ENCODE results near the gene MTCL3.

MTCL3 gene

DNA sequence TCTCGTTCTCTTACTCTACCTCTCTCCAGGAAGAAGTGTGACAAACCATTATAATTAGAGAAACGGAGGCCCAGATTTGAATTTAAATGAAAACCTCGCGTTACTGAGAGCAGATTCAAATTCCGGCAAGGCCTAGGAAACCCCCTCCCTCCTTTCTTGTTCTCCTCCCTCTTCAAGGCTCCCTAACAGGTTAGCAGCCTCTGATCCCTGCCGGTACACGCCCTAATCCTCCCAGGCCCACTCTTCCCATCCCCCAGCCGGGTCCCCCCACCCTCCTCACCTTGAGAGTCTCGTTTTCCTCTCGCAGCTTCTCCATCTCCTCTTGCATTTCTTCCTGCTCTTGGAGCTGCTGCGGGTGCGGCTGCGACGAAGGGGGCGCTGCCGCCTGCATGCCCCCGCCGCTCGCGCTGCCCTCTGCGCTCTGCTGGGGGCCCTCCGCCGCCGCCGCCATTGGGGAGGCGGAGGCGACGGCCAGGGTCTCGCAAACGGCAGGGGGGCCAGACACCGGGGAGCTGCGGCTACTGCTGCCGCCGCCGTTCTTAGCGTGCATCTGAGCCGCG, 3.8 kb downstream of the MTCL3 start:
- DNase-seq (ENCODE audit: low spot score), result no peak

GRCh38 chr6:127514773-127515227, 4.3 kb downstream of the MTCL3 start:
- DNase-seq (ENCODE audit: low spot score), result peak; percentile 30

- no peak for DNase-seq (ENCODE audit: low spot score)
Measured at GRCh38 chr6:127514179-127514772, 4.9 kb downstream of the MTCL3 start.

DNA sequence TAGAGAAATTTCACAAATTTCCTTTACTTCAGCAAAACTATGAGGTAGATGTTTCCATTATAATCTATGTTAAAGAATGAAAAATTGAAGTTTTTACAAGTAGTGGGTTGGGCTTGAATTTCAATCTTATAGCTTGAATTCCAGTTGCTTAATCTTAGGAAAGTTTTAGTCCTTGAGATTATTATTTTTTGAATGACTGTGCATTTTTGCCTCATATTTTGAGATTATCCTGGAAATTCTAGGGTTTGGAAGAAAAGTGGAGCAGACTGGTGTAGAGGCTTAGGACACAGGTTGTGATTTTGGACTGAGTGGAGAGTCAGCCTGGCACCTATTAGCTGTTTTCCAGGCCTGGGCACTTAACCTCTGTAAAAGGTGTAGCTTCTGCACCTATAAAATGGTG, 5.7 kb downstream of the MTCL3 start:
- no peak for DNase-seq (ENCODE audit: low spot score)

DNA sequence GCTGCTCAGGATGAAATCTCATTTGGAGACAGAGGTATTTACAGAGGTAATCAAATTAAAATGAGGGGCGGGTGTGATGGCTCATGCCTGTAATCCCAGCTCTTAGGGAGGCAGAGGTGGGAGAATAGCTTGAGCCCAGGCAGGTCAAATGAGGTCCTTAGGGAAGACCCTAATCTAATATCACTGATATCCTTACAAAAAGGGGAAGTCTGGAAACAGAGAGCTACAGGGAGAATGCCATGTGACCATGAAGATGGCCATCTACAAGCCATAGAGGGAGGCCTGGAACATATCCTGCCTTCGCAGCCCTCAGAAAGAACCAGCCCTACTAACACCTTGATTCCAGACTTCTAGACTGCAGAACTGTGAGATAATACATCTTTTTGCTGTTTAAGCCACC, 8.3 kb downstream of the MTCL3 start:
- no peak for DNase-seq (ENCODE audit: low spot score)

DNA sequence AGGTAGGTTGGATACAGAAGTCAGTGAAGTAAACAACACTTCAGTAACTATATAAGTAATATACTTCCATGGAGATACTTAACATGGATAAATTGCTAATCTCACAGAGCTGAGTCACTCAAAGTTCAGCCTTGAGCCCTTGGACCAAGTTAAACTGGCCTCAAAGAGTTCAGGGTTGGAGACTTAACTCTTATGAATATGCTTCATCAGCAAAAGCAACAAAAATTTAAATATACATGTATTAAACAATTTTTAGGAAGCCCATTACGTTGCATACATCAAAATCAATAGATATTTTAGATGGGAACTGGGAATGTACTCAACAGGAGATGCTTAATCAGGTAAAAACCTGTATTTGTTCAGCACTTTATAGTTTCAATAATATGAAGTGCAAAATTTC, 12.2 kb downstream of the MTCL3 start:
- DNase-seq (ENCODE audit: low spot score), result no peak

GRCh38 chr6:127503022-127503421, 16.1 kb downstream of the MTCL3 start:
- DNase-seq (ENCODE audit: low spot score), result no peak

DNA sequence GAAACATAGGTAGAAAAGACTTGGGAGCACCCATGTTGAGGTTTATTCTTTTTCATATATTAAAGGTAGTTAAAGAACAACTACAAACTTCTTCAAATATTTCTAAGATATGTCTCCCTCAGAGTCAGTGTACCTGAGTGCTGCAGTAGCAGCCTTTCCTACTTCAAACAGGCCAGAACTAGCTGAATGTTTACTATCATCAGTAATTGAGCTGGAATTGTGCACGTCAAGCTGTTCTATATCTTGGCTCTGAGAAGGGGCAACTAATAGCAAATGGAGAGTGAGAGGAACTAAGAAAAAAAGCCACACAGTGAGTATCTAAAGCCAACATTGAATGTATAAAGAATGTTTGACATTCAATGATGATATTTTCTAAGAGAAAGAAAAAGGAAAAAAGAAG, 21.7 kb downstream of the MTCL3 start:
- DNase-seq (ENCODE audit: low spot score), result no peak

DNA sequence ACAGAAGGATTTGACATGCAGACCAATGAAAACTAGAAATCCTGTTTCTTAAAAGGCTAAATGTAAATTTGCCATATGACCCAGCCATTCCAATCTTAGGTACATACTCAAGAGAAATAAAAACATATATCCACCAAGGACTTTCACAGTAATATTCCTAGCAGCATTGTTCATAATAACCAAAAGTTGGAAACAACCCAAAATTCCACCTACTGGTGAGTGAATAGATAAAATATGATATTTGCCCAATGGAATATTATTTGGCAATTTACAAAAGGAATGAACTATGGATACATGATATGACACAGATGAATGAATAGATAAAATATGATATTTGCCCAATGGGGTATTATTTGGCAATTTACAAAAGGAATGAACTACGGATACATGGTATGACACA, 22.7 kb downstream of the MTCL3 start:
- DNase-seq (ENCODE audit: low spot score), result no peak

DNA sequence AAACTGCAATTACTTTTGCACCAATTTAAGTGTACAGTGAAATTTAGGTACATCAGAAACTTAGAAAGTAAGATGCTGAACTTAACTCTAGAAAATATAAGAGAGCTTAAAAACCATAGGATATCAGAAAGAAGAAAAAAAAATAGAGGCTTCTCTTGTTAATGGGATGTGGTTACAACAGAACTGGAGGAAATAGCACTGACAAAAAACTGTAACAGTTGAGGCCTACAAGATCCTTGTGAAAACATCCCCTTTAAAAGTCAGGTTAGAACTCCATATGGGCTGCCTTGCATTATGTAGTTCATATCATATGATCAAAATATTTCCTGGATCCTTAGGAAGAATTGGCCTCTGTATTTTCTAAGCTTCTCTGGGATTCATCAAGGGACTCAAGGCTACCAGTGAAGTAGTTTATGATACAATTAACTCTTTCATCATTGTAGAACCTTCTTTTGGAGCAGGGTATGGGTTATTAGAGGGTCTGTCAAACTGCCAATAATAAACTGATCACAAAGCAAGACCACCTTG, 24.8 kb downstream of the MTCL3 start:
- no peak for DNase-seq (ENCODE audit: low spot score)

DNA sequence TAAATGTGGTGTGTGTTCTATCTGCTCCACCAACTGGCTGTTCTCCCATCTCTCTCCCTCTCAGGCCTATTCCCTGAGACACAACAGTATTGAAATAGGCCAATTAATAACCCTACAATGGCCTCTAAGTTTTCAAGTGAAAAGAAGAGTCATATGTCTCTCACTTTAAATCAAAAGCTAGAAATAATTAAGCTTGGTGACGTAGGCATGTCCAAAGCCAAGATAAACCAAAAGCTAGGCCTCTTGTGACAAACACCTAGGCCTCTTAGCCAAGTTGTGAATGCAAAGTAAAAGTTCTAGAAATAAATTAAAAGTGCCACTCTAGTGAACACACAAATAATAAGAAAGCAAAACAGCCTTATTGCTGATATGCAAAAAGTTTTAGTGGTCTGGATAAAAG, 29.9 kb downstream of the MTCL3 start:
- no peak for DNase-seq (ENCODE audit: low spot score)

- no peak for DNase-seq (ENCODE audit: low spot score)
Measured at GRCh38 chr6:127486934-127487333, 32.2 kb downstream of the MTCL3 start.

- peak; percentile 32 for DNase-seq (ENCODE audit: low spot score)
Measured at GRCh38 chr6:127484212-127484863, 34.8 kb downstream of the MTCL3 start.

DNA sequence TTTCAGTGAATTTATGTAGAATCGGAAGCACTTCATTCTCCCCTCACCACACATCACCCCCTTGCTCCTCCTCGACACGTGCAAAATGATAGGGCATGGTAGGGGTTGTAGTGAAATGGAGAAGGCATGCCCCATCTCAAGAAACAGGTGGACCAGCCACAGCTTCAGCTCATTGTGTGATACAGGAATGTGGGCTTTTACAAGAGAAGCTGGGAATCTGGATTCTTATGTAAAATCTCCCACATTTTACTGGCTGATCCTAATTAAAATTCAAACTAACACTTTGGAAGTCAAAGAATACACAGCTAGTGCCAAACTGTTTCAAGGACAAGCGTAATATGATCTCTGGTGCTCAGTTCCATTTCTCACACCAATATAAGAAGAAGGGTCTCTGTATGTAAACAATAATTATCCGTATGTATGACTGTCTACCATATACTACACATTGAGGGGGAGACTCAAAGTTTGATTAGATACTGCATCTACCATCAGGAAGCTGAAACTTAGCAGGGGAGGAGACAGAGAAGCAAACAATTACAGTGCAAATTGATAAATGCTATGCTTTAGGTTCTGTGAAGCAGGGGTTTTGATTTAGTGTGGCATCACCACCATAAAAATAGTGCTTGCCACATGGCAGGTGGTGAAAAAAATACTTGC, 35.6 kb downstream of the MTCL3 start:
- DNase-seq (ENCODE audit: low spot score), result no peak

GRCh38 chr6:127482325-127482724, 36.8 kb downstream of the MTCL3 start:
- no peak for DNase-seq (ENCODE audit: low spot score)

DNA sequence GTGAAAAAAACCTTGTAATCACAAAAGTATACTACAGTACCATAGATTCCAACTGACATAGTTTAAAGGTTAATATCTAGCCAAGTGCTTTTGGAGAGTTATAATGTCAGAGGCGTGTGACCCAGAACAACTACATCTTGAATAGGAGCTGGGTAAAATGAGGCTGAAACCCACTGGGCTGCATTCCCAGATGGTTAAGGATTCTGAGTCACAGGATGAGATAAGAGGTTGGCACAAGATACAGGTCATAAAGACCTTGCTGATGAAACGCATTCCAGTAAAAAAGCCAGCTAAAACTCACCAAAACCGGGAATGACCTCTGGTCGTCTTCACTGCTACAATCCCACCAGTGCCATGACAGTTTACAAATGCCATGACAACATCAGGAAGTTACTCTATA, 37.5 kb downstream of the MTCL3 start:
- DNase-seq (ENCODE audit: low spot score), result no peak

DNA sequence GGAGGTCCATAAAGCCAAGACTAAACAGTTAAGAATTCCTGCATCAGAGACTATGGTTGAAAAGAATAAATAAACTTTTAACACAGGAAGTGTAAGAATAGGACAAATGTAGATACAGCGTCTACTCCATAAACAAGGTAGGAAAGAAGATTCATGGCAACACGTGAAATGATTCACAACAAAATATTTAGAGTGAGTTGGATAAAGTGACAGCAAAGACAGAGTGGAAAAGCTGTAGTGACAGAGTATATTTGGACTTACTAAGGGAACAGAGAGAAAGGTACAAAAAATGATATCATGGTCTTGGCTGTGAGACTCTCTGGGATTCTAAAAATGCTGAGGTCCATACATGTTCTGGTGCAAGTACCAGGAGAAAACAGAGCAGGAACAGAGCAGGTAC, 38.0 kb downstream of the MTCL3 start:
- no peak for DNase-seq (ENCODE audit: low spot score)

DNA sequence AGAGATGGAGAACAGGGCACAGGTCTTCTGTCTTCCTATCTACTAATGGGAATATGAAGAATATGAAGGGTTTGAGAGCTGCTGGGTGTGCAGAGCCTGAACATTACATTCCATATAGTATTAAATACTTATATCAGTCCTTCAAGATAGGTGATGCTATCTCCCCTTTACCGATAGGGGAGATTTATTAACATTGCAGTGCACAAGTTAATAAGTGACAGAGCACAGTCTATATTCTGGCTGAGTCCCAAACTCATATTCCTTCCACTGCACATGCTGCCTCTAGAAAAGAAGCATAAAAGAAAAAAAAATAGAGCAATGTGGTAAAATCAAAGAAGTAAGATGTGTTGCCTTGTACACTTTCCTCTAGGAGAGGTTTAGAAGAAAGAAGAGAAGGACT, 41.5 kb downstream of the MTCL3 start:
- no peak for DNase-seq (ENCODE audit: low spot score)

GRCh38 chr6:127475823-127476176, 43.3 kb downstream of the MTCL3 start:
- DNase-seq (ENCODE audit: low spot score), result no peak

DNA sequence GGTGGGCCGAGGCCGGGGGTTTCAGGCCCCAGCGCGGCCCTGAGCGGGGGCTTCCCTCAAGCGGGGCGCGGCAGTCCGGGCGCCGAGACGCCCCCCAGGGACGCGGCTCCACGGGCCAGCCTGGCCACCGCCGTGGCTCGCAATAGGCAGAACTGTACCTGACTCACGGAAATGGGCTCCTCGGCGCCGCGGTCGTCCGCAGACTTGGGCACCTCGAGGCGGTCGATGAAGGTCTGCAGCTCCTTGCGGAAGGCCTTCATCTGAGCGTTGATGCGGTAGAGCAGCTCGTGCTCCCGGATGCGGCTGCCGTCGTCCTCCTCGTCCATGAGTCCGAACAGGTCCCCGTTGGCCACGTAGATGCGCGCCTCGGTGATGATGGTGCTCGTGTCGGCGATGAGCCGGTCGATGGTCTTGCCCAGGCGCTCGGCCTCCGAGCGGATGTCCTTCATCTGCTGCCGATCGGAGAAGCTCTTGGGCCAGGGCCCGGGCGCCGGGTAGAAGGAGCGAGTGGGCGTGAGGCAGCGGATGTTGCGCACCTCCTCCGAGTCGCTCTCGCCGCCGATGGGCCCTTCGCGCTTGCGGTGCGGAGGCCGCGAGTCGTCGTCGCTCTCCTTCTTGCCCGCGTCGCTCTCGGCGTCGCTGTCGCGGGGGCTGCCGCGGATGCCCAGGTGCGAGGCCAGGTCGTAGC, 43.9 kb downstream of the MTCL3 start:
- DNase-seq (ENCODE audit: low spot score), result no peak

DNA sequence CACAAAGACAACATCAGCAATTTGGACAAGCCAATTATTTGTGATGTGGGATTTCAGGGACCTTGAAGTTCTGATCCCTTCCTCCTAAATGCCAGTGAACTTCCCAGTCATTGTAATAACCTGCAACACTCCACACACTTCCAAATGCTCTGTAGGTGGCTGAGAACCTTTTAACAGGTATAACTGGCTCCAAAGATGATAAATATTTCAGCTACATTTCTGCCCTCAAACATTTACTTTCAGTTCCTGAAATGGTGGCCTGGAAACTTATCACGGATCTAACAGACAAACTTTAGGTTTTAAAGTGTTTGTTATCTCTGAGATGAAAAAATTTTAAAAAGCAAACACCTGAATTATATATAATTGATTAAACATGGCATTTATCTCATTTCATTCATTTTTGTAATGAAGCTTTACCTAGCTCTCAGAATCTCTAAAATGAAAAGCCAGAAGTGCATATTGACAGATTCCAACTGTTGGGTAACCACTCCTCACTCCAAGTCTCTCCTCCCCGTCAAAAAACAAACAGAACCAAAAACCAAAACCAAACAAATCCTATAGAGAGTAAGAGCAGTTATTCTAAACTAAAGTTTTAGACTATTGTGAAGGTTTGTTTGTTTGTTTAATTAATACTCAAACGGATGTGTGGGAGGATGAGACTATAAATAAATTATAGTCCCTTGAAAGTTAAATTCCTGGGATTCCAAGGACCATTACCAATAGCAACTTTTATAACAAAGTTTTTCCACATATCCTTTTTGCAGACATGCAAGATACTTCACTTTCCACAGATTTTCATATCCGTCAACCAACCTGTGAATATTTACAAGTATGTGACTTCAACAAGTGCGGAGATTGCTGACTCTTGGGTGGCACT, 47.5 kb downstream of the MTCL3 start:
- no peak for DNase-seq (ENCODE audit: low spot score)

- no peak for DNase-seq (ENCODE audit: low spot score)
Measured at GRCh38 chr6:127468936-127469335, 50.2 kb downstream of the MTCL3 start.
